D341Med (cell line): ENCODE data around the gene TDRD12.
"Not testable (repeated sequence)": the region's sequence is repeated elsewhere in the genome, so short reads cannot be mapped to it uniquely, and the experiment has no call there.

Experiments used
- DNase-seq: peaks from one replicate; pipeline ENCODE4 v3.0.0; 2012; ENCODE audit warnings: low spot score

The TDRD12 gene

GRCh38 chr19:32748497-32748896, 28.9 kb downstream of the TDRD12 start:
- DNase-seq, result peak; percentile 43

GRCh38 chr19:32748948-32749347, 29.4 kb downstream of the TDRD12 start:
- DNase-seq, result no peak

GRCh38 chr19:32749361-32749760, 29.8 kb downstream of the TDRD12 start:
- DNase-seq, result no peak

GRCh38 chr19:32750441-32751055, 31.0 kb downstream of the TDRD12 start:
- no peak for DNase-seq

- DNase-seq, result no peak
Measured at GRCh38 chr19:32751066-32751465, 31.5 kb downstream of the TDRD12 start.

GRCh38 chr19:32757189-32757588, 37.6 kb downstream of the TDRD12 start:
- DNase-seq, result no peak

- not testable (repeated sequence) for DNase-seq
Measured at GRCh38 chr19:32765365-32765764, 45.8 kb downstream of the TDRD12 start.

- no peak for DNase-seq
Measured at GRCh38 chr19:32767951-32768679, 48.5 kb downstream of the TDRD12 start.

- DNase-seq, result no peak
Measured at GRCh38 chr19:32771596-32771995, 52.0 kb downstream of the TDRD12 start.

GRCh38 chr19:32773126-32773525, 53.6 kb downstream of the TDRD12 start:
- no peak for DNase-seq

- DNase-seq, result no peak
Measured at GRCh38 chr19:32779082-32779481, 59.5 kb downstream of the TDRD12 start.

- no peak for DNase-seq
Measured at GRCh38 chr19:32781280-32781679, 61.7 kb downstream of the TDRD12 start.

- not testable (repeated sequence) for DNase-seq
Measured at GRCh38 chr19:32782089-32782488, 62.5 kb downstream of the TDRD12 start.

GRCh38 chr19:32787161-32787813, 67.7 kb downstream of the TDRD12 start:
- DNase-seq, result not testable (repeated sequence)

- DNase-seq, result not testable (repeated sequence)
Measured at GRCh38 chr19:32787895-32788294, 68.3 kb downstream of the TDRD12 start.

- no peak for DNase-seq
Measured at GRCh38 chr19:32789429-32789828, 69.9 kb downstream of the TDRD12 start.

- DNase-seq, result no peak
Measured at GRCh38 chr19:32798201-32798600, 78.6 kb downstream of the TDRD12 start.

GRCh38 chr19:32800191-32800590, 80.6 kb downstream of the TDRD12 start:
- no peak for DNase-seq

- no peak for DNase-seq
Measured at GRCh38 chr19:32800754-32801153, 81.2 kb downstream of the TDRD12 start.

GRCh38 chr19:32802840-32803239, 83.3 kb downstream of the TDRD12 start:
- no peak for DNase-seq

- DNase-seq, result no peak
Measured at GRCh38 chr19:32808236-32808635, 88.7 kb downstream of the TDRD12 start.

- DNase-seq, result no peak
Measured at GRCh38 chr19:32809254-32809653, 89.7 kb downstream of the TDRD12 start.

GRCh38 chr19:32809754-32810153, 90.2 kb downstream of the TDRD12 start:
- DNase-seq, result no peak
